D341Med (cell line): ENCODE results near the gene ARHGAP24.
A peak's percentile ranks its signal among the peaks of the same experiment; 100 is the strongest.
"Not testable (repeated sequence)": the region's sequence is repeated elsewhere in the genome, so short reads cannot be mapped to it uniquely, and the experiment has no call there.

ENCODE experiments used
- DNase-seq: peaks from one replicate; pipeline ENCODE4 v3.0.0; 2012; ENCODE audit warnings: low spot score

Gene ARHGAP24

DNA sequence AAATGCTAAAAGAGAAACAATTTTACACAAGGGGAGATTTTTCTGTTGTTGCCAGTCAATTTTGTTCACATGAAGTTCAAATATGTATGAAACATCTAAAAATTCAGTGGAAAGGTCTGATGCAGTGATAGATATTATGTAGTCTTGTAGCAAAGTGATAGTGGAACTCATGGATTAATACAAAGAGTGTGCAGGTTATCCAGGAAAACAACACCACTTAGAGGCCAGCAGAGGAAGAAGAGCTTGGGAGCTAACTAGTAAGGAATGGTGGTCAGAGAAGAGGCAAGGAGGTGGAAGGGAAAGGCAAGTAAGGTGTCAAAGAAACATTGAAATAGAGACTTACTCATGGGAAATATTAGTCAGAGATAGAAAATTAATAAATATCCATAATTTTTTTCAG lies 489.3 kb downstream of the ARHGAP24 start:
- no peak for DNase-seq

DNA sequence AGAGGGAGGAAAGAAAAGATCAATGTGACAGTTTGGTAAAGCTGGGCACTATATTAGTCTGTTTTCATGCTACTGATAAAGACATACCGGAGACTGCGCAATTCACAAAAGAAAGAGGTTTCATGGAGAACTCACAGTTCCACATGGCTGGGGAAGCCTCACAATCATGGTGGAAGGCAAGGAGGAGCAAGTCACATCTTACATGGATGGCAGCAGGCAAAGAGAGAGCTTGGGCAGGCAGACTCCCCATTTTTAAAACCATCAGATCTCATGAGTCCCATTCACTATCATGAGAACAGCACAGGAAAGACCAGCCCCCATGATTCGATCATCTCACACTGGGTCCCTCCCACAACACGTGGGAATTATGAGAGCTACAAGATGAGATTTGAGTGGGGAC lies 490.1 kb downstream of the ARHGAP24 start:
- not testable (repeated sequence) for DNase-seq

- DNase-seq, result no peak
These were observed 490.6 kb downstream of the ARHGAP24 start for GRCh38 chr4:85965529-85965928.

DNA sequence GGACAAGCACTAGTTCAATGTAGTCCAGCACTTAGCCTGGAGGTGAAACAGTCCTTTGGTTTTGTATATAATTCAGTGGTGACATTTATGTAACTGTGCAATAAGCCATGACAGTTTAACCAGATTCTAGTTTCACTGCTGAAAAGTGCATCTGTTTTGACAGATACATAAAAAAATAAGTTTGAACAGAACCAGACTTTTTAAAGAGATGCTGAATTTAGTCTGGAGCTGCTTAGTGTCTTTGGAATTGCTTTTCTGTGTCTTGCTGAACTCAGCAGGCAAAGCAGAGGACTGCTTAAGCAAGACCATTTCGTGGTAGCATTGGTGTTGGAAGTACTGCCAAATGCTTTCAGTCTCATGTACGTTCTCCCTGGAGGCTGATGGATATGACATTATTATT lies 491.4 kb downstream of the ARHGAP24 start:
- DNase-seq, result no peak

DNA sequence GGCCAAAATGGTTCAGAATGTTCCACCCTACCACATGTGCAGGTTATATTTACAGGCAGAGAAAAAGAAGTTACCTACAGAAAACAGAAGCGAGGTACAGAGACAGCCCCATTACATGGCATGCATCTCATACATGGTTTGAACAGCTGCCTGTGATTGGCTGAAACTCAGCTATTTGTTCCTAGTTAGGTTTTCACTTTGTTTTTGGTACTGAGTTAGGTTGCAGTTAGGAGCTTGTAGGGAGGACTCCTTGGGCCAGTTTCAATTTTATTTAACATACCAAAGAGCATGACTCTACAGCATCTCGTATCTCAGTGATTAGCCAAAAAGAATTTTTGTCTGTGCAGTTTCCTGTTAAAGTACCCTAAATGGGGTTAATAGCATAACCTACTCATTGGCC lies 492.9 kb downstream of the ARHGAP24 start:
- no peak for DNase-seq

- DNase-seq, result peak; percentile 49
These were observed 494.2 kb downstream of the ARHGAP24 start for GRCh38 chr4:85968945-85969819.

DNA sequence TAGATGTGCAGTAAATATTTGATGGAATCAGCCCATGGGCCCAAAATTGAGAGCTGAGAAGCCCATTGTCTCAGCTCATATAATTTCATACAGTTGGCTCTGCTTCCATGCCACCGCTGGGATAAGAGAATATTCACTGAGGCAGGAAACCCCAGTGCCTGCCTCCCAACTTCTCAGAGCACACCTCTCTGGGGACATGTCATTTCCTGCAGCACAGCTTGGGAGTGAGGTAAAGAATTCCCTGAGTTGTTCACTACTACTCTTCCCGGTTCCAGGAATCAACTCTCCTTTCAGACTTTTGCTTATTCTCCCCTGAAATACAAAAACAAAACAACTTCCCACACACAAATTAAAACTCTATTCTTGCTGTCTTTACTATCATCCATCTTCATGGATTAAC lies 495.6 kb downstream of the ARHGAP24 start:
- DNase-seq, result no peak

DNA sequence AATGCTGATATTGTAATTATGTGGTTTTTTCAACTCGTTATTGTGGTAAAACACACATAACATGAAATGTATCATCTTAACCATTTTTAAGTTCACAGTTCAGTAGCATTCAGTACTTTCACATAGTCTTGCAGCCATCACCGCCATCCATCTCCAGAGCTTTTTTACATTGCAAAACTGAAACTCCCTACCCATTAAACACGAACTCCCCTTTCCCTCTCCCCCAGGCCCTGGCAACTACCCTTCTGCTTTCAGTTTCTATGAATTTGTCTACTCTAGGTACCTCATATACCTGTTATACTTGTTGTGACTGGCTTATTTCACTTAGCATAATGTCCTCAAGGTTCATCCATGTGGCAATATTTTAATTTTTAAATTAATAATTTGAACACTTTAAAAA lies 504.3 kb downstream of the ARHGAP24 start:
- no peak for DNase-seq

GRCh38 chr4:85986266-85986665 lies 511.3 kb downstream of the ARHGAP24 start:
- no peak for DNase-seq

GRCh38 chr4:85993641-85994040 lies 518.7 kb downstream of the ARHGAP24 start:
- DNase-seq, result no peak

DNA sequence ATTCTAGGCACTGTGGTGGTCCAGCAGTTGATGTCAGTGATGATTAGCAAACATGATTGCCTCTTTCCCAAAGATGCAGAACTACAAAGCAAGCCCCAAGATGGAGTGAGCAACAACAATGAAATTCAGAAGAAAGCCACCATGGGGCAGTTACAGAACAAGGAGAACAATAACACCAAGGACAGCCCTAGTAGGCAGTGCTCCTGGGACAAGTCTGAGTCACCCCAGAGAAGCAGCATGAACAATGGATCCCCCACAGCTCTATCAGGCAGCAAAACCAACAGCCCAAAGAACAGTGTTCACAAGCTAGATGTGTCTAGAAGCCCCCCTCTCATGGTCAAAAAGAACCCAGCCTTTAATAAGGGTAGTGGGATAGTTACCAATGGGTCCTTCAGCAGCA lies 519.6 kb downstream of the ARHGAP24 start:
- no peak for DNase-seq

- no peak for DNase-seq
These were observed 520.4 kb downstream of the ARHGAP24 start for GRCh38 chr4:85995361-85995760.

GRCh38 chr4:86001591-86001990 lies 526.6 kb downstream of the ARHGAP24 start:
- DNase-seq, result no peak

DNA sequence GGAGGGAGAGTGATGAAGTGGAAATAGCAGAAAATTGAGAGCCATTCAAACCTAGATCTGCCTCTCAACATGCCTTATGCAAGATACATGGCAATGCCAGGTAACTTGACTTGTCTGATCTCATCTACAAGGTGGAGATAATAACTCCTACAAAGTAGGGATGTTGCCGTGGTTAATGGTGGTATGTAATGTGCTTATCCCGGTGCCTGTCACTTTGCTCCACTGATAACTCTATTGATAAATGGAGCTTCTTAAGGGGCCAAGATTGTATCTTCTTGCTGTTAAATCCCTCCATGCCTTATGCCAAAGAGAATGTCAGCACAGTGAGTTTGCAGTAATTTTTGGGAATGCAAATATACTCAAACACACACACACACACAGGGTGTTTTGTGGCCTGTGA lies 529.1 kb downstream of the ARHGAP24 start:
- DNase-seq, result no peak

GRCh38 chr4:86006057-86006456 lies 531.1 kb downstream of the ARHGAP24 start:
- DNase-seq, result no peak

- DNase-seq, result no peak
These were observed 532.1 kb downstream of the ARHGAP24 start for GRCh38 chr4:86007042-86007441.

DNA sequence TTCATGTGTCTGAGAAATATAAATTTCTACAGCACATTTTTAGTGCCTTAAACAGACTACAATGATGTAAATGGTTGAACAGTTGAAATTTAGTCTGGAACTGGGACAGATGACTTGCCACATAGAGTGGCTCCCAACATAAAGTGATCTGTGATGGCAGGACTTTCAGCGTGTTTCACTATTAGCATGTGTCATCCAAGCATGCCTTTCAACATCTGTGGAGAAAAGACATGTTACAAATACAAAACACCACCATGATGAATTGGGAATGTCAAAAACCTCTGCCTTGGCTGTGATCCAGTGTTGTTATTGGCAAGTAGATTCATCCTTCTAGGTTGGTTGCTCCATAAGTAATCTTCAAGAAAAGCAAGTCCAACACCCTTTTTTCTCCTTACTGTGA lies 536.2 kb downstream of the ARHGAP24 start:
- DNase-seq, result no peak

- DNase-seq, result no peak
These were observed 538.7 kb downstream of the ARHGAP24 start for GRCh38 chr4:86013621-86014020.

DNA sequence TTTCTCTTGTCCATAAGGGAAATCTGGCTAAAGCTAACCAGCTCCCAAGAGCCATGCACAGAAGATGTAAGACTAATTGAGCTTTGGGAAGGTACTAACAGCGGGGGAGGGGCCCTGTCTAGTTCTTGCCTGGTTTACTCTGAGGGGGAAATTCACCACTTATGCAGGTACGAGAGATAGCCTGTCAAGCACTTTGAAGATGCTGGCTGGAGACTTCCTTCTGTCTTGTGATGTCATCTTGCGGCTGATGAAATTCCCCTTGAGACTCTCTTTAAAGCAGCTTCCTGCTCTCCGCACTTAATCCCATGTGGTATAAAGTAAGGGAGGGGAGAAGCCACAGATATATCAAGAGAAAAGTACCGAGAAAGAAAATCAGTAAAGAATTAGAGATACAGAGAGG lies 539.6 kb downstream of the ARHGAP24 start:
- no peak for DNase-seq

- DNase-seq, result no peak
These were observed 540.7 kb downstream of the ARHGAP24 start for GRCh38 chr4:86015412-86016350.

GRCh38 chr4:86019362-86019761 lies 544.4 kb downstream of the ARHGAP24 start:
- no peak for DNase-seq

DNA sequence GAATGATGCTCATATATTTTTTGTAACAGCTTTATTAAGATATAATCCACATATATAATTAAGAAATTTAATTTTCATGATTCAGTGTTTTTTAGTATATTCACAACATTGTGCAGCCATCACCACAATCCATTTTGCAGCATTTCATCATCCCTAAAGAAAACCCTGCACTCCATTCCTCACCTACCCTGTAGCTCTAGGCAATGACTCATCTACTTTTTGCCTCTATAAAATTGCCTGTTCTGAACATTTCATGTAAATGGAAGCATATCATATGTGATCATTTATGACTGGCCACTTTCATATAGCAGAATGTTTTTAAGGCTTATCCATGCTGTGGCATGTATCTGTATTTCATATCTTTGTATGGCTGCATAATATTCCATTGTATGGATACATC lies 545.0 kb downstream of the ARHGAP24 start:
- DNase-seq, result no peak

DNA sequence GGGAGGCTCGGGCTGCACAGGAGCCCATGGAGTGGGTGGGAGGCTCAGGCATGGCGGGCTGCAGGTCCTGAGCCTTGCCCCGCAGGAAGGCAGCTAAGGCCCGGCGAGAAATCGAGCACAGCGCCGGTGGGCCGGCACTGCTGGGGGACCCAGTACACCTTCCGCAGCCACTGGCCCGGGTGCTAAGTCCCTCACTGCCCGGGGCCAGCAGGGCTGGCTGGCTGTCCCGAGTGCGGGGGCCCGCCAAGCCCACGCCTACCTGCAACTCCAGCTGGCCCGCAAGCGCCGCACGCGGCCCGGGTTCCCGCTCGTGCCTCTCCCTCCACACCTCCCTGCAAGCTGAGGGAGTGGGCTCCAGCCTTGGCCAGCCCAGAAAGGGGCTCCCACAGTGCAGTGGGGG lies 546.7 kb downstream of the ARHGAP24 start:
- not testable (repeated sequence) for DNase-seq
